Left lung (tissue), 10 donors: ENCODE measurements around the gene DMD. TPM values are rescaled to one million over a fixed set of nuclear protein-coding genes. Genes with fewer than 3 reads are reported as not detected.

Experiments used
- ATAC-seq: fragments of 200-7000 bp; cut with Tn5 transposase; one replicate; pipeline ENCODE4 v1.9.1; 2020; ENCODE audit warnings: moderate library complexity
- DNase-seq, 4 donors: peaks; one replicate each; pipeline ENCODE4 v3.0.0-alpha.2; 2013 to 2020
- H3K27ac ChIP-seq, 2 donors: fragments of 200-600 bp; sonication (generic) in 1 of 2; one replicate each; pipeline versions ENCODE4 v1.5.0 to v1.8.0; 2020 to 2021
- H3K27me3 ChIP-seq, 2 donors: fragments of 200-600 bp; sonication (generic) in 1 of 2; one replicate each; pipeline versions ENCODE4 v1.5.0 to v1.8.0; 2020 to 2021
- H3K36me3 ChIP-seq, 2 donors: fragments of 200-600 bp; sonication (generic) in 1 of 2; one replicate each; pipeline versions ENCODE4 v1.5.0 to v1.8.0; 2020 to 2021
- H3K4me1 ChIP-seq, 2 donors: fragments of 200-600 bp; one replicate each; pipeline ENCODE4 v1.8.0; 2021
- H3K4me3 ChIP-seq, 2 donors: fragments of 200-600 bp; sonication (generic) in 1 of 2; one replicate each; pipeline versions ENCODE4 v1.5.0 to v1.8.0; 2020 to 2021; ENCODE audit warnings: mild to moderate bottlenecking in 1 of 2
- H3K9me3 ChIP-seq, 2 donors: fragments of 200-600 bp; sonication (generic) in 1 of 2; one replicate each; pipeline versions ENCODE4 v1.5.0 to v1.8.0; 2020 to 2021
- CTCF ChIP-seq, 2 donors: fragments of 200-600 bp; sonication (generic) in 1 of 2; IDR thresholded peaks; one replicate each; pipeline versions ENCODE4 v1.5.0 to v1.8.0; 2021; ENCODE audit warnings: antibody characterized with exemption in 2 of 2
- intact Hi-C, 2 donors: fragments of 100-400 bp; cut with DNase I; formaldehyde crosslinking; loops; one replicate each; pipeline versions ENCODE4 v1.11.2 to v1.14.2; 2022
- polyA plus RNA-seq, 6 donors: library from polyadenylated mRNA; unstranded; fragments of 120-200 nt; gene quantifications; one replicate each; pipeline ENCODE4 v1.2.1, GENCODE V29; 2013; ENCODE audit not compliant: insufficient read length in 6 of 6
- total RNA-seq, 2 donors: library from RNA; stranded (reverse); fragmentation: NEBNext Ultra II Directional; extraction: Animal tissue kit (Norgen Biotek cat#: 25700); gene quantifications; one replicate each; pipeline ENCODE4 v1.2.1, GENCODE V29; 2021
- donor health status: DM: no; HTN: yes; CAD: no.
- donor health status: DM: no; HTN: no; CAD: no.

The DMD gene
- total and polyA plus RNA-seq, 8 donors: 16.6 to 68.8 (median 54.0) TPM

- Histone ChIP-seq H3K4me1 (no peaks in the 10 kb centered on the region), H3K27me3 (no peaks in the 10 kb centered on the region), H3K9me3 (no peaks in the 10 kb centered on the region), H3K36me3 (no peaks in the 10 kb centered on the region), H3K4me3 (no peak overlapping the region), H3K27ac (no peak overlapping the region)
- DNase-seq (no peak), ATAC-seq (no peak)
- no peak for TF ChIP-seq CTCF (IDR thresholded peaks at IDR 0.05)
- intact Hi-C loops: no loop called here
These were observed 1930.8 kb downstream of the DMD start for GRCh38 chrX:31280580-31280979.

- Histone ChIP-seq H3K9me3 (no peaks in the 10 kb centered on the region), H3K4me1 (no peaks in the 10 kb centered on the region), H3K27ac (no peak overlapping the region), H3K27me3 (no peaks in the 10 kb centered on the region), H3K4me3 (no peak overlapping the region), H3K36me3 (no peaks in the 10 kb centered on the region)
- no peak for DNase-seq
- intact Hi-C loops: no loop called here
- TF ChIP-seq CTCF (IDR thresholded peaks at IDR 0.05): no peak
- no peak for ATAC-seq
These were observed 1932.0 kb downstream of the DMD start for GRCh38 chrX:31279359-31279758.

GRCh38 chrX:31272472-31272775 is 1938.9 kb downstream of the DMD start:
- intact Hi-C loops: no loop called here
- ATAC-seq (no peak), DNase-seq (no peak)
- Histone ChIP-seq H3K27ac (no peak overlapping the region), H3K27me3 (no peaks in the 10 kb centered on the region), H3K36me3 (no peaks in the 10 kb centered on the region), H3K4me3 (no peak overlapping the region), H3K4me1 (no peaks in the 10 kb centered on the region), H3K9me3 (no peaks in the 10 kb centered on the region)
- TF ChIP-seq CTCF (IDR thresholded peaks at IDR 0.05): no peak

GRCh38 chrX:31271615-31272471 is 1939.5 kb downstream of the DMD start:
- no peak for ATAC-seq
- TF ChIP-seq CTCF (IDR thresholded peaks at IDR 0.05): no peak
- Histone ChIP-seq H3K9me3 (no peaks in the 10 kb centered on the region), H3K4me1 (peaks cover 0 to 3% of the 10 kb centered on the region in 2 donors), H3K36me3 (no peaks in the 10 kb centered on the region), H3K27me3 (peaks cover 0 to 3% of the 10 kb centered on the region in 2 donors), H3K27ac (no peak overlapping the region), H3K4me3 (no peak overlapping the region)
- intact Hi-C loops: no loop called here
- DNase-seq: no peak

- no peak for TF ChIP-seq CTCF (IDR thresholded peaks at IDR 0.05)
- intact Hi-C loops: no loop called here
- ATAC-seq: no peak
These were observed 1941.4 kb downstream of the DMD start for GRCh38 chrX:31269914-31270313.

More at GRCh38 chrX:31269914-31270313, 1941.4 kb downstream of the DMD start:
- no peaks in the 10 kb centered on the region for H3K36me3 ChIP-seq
- DNase-seq: no peak
- no peak overlapping the region for H3K4me3 ChIP-seq
- H3K9me3 ChIP-seq: no peaks in the 10 kb centered on the region
- no peak overlapping the region for H3K27ac ChIP-seq
- H3K27me3 ChIP-seq: peaks cover 0 to 11% of the 10 kb centered on the region in 2 donors
- peaks cover 0 to 5% of the 10 kb centered on the region in 2 donors for H3K4me1 ChIP-seq
